Activated T-cell treated with anti-CD3 and anti-CD28 coated beads, Interleukin-2, amount 50 U/mL, for 4 hours (primary cell): Measurements from ENCODE around the gene ZNF292. TPM values are rescaled to one million over a fixed set of nuclear protein-coding genes. Genes with fewer than 3 reads are reported as not detected.
"Not testable (repeated sequence)": the region's sequence is repeated elsewhere in the genome, so short reads cannot be mapped to it uniquely, and the experiment has no call there.

Source experiments
- ATAC-seq, 2 donors: fragments of 200-7000 bp; cut with Tn5 transposase; one replicate each; pipeline ENCODE4 v1.10.0; 2021
- DNase-seq: peaks from one replicate; pipeline ENCODE4 v3.0.0-alpha.2; 2020
- H3K27me3 Mint-ChIP-seq: one replicate; pipeline ENCODE4 v1.8.0; 2021; ENCODE audit warnings: low read depth, mixed read lengths
- H3K36me3 Mint-ChIP-seq: one replicate; pipeline ENCODE4 v1.8.0; 2022; ENCODE audit warnings: mixed read lengths; ENCODE audit not compliant: insufficient read depth
- H3K4me1 Mint-ChIP-seq: one replicate; pipeline ENCODE4 v1.8.0; 2021; ENCODE audit warnings: low read depth, mixed read lengths
- H3K4me3 Mint-ChIP-seq: one replicate; pipeline ENCODE4 v1.8.0; 2021; ENCODE audit warnings: mild to moderate bottlenecking, moderate library complexity, mixed read lengths
- H3K9me3 Mint-ChIP-seq: one replicate; pipeline ENCODE4 v1.8.0; 2021; ENCODE audit warnings: mixed read lengths
- total RNA-seq, 3 donors: library from RNA; stranded (reverse); gene quantifications; one replicate each; pipeline ENCODE4 v1.2.1, GENCODE V29; 2021

ZNF292 gene
- total RNA-seq, 3 donors from 2014 or later, result 26.5 to 46.3 (median 38.2) TPM

- Mint-ChIP-seq H3K4me3 (peak overlapping the region; percentile 98), H3K9me3 (no peaks in the 10 kb centered on the region), H3K27me3 (no peaks in the 10 kb centered on the region), H3K36me3 (peaks cover 4% of the 10 kb centered on the region), H3K4me1 (peaks cover 30% of the 10 kb centered on the region)
- DNase-seq, result no peak
- ATAC-seq, result no peak
Observed at GRCh38 chr6:87151471-87151780, 3.9 kb upstream of the ZNF292 start.

GRCh38 chr6:87151781-87152525, 3.4 kb upstream of the ZNF292 start:
- Mint-ChIP-seq H3K36me3 (peaks cover 9% of the 10 kb centered on the region), H3K27me3 (no peaks in the 10 kb centered on the region), H3K4me1 (peaks cover 35% of the 10 kb centered on the region), H3K4me3 (peak overlapping the region; percentile 98), H3K9me3 (no peaks in the 10 kb centered on the region)
- DNase-seq, result peak; percentile 69
- ATAC-seq, result peak; percentile 36 to 38

GRCh38 chr6:87152526-87152955, 2.8 kb upstream of the ZNF292 start:
- ATAC-seq (no peak), DNase-seq (no peak)
- Mint-ChIP-seq H3K4me3 (peak overlapping the region; percentile 98), H3K9me3 (no peaks in the 10 kb centered on the region), H3K27me3 (no peaks in the 10 kb centered on the region), H3K4me1 (peaks cover 36% of the 10 kb centered on the region), H3K36me3 (peaks cover 10% of the 10 kb centered on the region)

- H3K27me3 Mint-ChIP-seq, result no peaks in the 10 kb centered on the region
- ATAC-seq (peak in 1 of 2 donors; percentile 0), DNase-seq (no peak)
- peaks cover 15% of the 10 kb centered on the region for H3K36me3 Mint-ChIP-seq
- no peaks in the 10 kb centered on the region for H3K9me3 Mint-ChIP-seq
- H3K4me1 Mint-ChIP-seq, result peaks cover 46% of the 10 kb centered on the region
- peak overlapping the region; percentile 98 for H3K4me3 Mint-ChIP-seq
Observed at GRCh38 chr6:87154641-87154992, 748 bp upstream of the ZNF292 start.

GRCh38 chr6:87155842-87156815, 764 bp downstream of the ZNF292 start:
- peaks cover 19% of the 10 kb centered on the region for H3K36me3 Mint-ChIP-seq
- no peaks in the 10 kb centered on the region for H3K27me3 Mint-ChIP-seq
- H3K9me3 Mint-ChIP-seq, result no peaks in the 10 kb centered on the region
- DNase-seq (peak; percentile 30), ATAC-seq (peak; percentile 8 to 9)
- peaks cover 57% of the 10 kb centered on the region for H3K4me1 Mint-ChIP-seq
- H3K4me3 Mint-ChIP-seq, result peak overlapping the region; percentile 98

GRCh38 chr6:87157596-87157995, 2.2 kb downstream of the ZNF292 start:
- H3K36me3 Mint-ChIP-seq, result peaks cover 19% of the 10 kb centered on the region
- H3K27me3 Mint-ChIP-seq, ATAC-seq, H3K9me3 Mint-ChIP-seq, DNase-seq: not testable (repeated sequence)
- H3K4me3 Mint-ChIP-seq, result peak overlapping the region; percentile 98
- peaks cover 62% of the 10 kb centered on the region for H3K4me1 Mint-ChIP-seq

GRCh38 chr6:87161299-87161698, 5.9 kb downstream of the ZNF292 start:
- no peak for ATAC-seq
- Mint-ChIP-seq H3K4me1 (peaks cover 76% of the 10 kb centered on the region), H3K9me3 (no peaks in the 10 kb centered on the region), H3K4me3 (no peak overlapping the region), H3K27me3 (no peaks in the 10 kb centered on the region), H3K36me3 (peaks cover 24% of the 10 kb centered on the region)
- DNase-seq, result no peak

GRCh38 chr6:87164004-87164403, 8.6 kb downstream of the ZNF292 start:
- no peak for DNase-seq
- Mint-ChIP-seq H3K4me1 (peaks cover 81% of the 10 kb centered on the region), H3K9me3 (no peaks in the 10 kb centered on the region), H3K36me3 (peaks cover 13% of the 10 kb centered on the region), H3K27me3 (no peaks in the 10 kb centered on the region), H3K4me3 (peak overlapping the region; percentile 2)
- peak; percentile 15 to 26 for ATAC-seq

GRCh38 chr6:87164506-87164905, 9.1 kb downstream of the ZNF292 start:
- ATAC-seq (no peak), DNase-seq (no peak)
- Mint-ChIP-seq H3K9me3 (no peaks in the 10 kb centered on the region), H3K4me3 (peak overlapping the region; percentile 16), H3K4me1 (peaks cover 83% of the 10 kb centered on the region), H3K36me3 (peaks cover 12% of the 10 kb centered on the region), H3K27me3 (no peaks in the 10 kb centered on the region)

- Mint-ChIP-seq H3K36me3 (peaks cover 10% of the 10 kb centered on the region), H3K27me3 (no peaks in the 10 kb centered on the region), H3K4me3 (no peak overlapping the region), H3K4me1 (peaks cover 79% of the 10 kb centered on the region), H3K9me3 (no peaks in the 10 kb centered on the region)
- ATAC-seq, result no peak
- DNase-seq, result no peak
Observed at GRCh38 chr6:87165185-87165584, 9.8 kb downstream of the ZNF292 start.

GRCh38 chr6:87171938-87172633, 16.7 kb downstream of the ZNF292 start:
- no peaks in the 10 kb centered on the region for H3K27me3 Mint-ChIP-seq
- DNase-seq (no peak), ATAC-seq (no peak)
- H3K36me3 Mint-ChIP-seq, result peaks cover 26% of the 10 kb centered on the region
- H3K4me1 Mint-ChIP-seq, result peaks cover 78% of the 10 kb centered on the region
- no peaks in the 10 kb centered on the region for H3K9me3 Mint-ChIP-seq
- H3K4me3 Mint-ChIP-seq, result no peak overlapping the region

GRCh38 chr6:87174078-87174579, 18.8 kb downstream of the ZNF292 start:
- peaks cover 80% of the 10 kb centered on the region for H3K4me1 Mint-ChIP-seq
- H3K4me3 Mint-ChIP-seq, result peak overlapping the region; percentile 33
- ATAC-seq, result peak; percentile 60 to 63
- DNase-seq, result no peak
- H3K9me3 Mint-ChIP-seq, result peaks cover 3% of the 10 kb centered on the region
- peaks cover 37% of the 10 kb centered on the region for H3K36me3 Mint-ChIP-seq
- no peaks in the 10 kb centered on the region for H3K27me3 Mint-ChIP-seq

- Mint-ChIP-seq H3K4me3 (no peak overlapping the region), H3K36me3 (peaks cover 56% of the 10 kb centered on the region), H3K27me3 (no peaks in the 10 kb centered on the region), H3K9me3 (peaks cover 3% of the 10 kb centered on the region), H3K4me1 (peaks cover 92% of the 10 kb centered on the region)
- ATAC-seq (no peak), DNase-seq (no peak)
Observed at GRCh38 chr6:87176493-87176892, 21.1 kb downstream of the ZNF292 start.

- ATAC-seq (no peak), DNase-seq (no peak)
- H3K4me1 Mint-ChIP-seq, result peaks cover 91% of the 10 kb centered on the region
- peaks cover 64% of the 10 kb centered on the region for H3K36me3 Mint-ChIP-seq
- peak overlapping the region; percentile 16 for H3K4me3 Mint-ChIP-seq
- H3K9me3 Mint-ChIP-seq, result peaks cover 3% of the 10 kb centered on the region
- no peaks in the 10 kb centered on the region for H3K27me3 Mint-ChIP-seq
Observed at GRCh38 chr6:87180105-87180728, 24.9 kb downstream of the ZNF292 start.
